Hematopoietic multipotent progenitor cell (in vitro differentiated cells): ENCODE data around the gene GTPBP4. TPM values are rescaled to one million over a fixed set of nuclear protein-coding genes. Genes with fewer than 3 reads are reported as not detected.
"Not testable (repeated sequence)": the region's sequence is repeated elsewhere in the genome, so short reads cannot be mapped to it uniquely, and the experiment has no call there.

Experiments
- DNase-seq, 3 donors: peaks; one replicate each; pipeline ENCODE4 v3.0.0-alpha.2; 2011 to 2015; ENCODE audit warnings: low read depth in 2 of 3, low spot score in 2 of 3
- total RNA-seq: library from RNA; depleted of rRNA; stranded (reverse); fragments of >200 nt; gene quantifications from one replicate; pipeline ENCODE4 v1.2.3, GENCODE V29; 2012

The GTPBP4 gene
- total RNA-seq, 1 donor = 15.9 TPM

DNA sequence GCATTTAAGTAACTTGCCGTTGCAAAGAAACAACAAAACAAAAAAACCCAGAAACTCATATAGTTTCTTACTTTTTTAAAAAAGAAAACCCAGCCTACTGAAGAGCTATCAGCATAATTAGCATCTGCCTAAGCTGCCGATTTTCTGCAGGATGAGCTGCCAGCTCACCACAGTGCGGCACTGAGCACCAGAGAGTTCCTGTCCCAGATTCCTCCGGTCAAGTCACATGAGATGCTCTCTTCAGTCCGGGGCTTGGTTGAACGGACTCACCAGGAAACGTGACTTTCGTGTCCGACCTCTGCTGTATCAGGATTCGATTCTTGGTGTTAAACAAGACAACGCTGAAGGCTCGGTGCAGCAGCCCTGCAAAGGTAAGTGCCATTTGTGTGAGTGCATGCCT lies 34.2 kb downstream of the GTPBP4 start:
- no peak for DNase-seq

DNA sequence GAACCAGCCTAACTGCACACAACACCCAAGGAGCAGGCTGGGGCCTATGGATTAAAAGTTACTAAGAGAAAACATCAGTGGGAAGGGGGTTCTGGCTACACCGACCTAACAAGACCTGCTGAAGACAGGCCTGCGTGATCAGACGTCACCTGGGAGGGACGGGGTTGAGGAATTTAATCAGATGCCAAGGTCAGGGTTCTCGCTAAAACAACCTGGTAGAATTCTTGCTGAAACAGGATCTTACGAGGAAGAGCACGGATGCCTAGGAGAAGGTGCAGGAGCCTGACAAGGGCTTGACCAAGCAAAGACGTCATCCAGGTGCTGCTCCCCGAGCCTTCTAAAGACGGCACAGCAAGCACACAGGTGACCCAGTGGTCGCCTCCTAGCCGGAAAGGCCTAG lies 35.9 kb downstream of the GTPBP4 start:
- no peak for DNase-seq

- DNase-seq = no peak
Observed at GRCh38 chr10:1025683-1026082, 37.4 kb downstream of the GTPBP4 start, which contains the start of gene IDI2. TSS of gene IDI2 (minus strand) at chr10:1025859. CDS start at chr10:1024723, 1,136 bp downstream.

DNA sequence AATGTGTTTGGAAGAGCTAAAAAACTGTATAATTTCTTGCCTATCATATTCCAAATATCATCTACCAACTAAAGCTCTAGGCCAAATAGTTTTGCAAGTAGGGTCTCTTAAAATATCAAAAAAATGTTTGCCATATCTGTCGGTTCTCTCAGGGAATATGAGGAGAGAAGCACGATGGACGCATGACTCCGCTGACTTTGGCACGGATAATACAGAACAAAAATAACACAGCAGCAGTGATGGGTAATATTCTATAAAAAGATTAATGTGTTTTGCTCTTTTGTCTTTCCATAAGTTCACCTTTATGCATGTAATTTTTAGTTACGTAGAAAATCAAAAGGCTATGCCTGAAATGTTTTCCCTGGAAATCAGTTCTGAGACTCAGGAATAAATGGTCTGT lies 38.3 kb downstream of the GTPBP4 start:
- no peak for DNase-seq

DNA sequence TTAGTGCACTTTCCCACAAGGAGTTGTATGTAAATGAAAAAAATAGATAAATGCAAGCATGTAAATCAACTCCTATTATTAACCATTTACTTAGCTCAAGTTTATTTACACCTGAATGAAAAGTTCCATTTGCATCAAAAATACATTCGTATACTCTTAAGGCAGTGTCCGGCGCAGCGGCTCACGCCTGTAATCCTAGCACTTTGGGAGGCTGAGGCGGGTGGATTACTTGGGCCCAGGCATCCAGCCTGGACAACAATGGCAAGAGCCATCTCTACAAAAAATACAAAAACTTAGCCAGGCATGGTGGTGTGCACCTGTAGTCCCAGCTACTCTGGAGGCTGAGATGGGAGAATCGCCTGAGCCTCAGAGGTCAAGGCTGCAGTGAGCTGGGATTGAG lies 41.6 kb downstream of the GTPBP4 start:
- DNase-seq = no peak

GRCh38 chr10:1033601-1034000 lies 45.4 kb downstream of the GTPBP4 start:
- no peak for DNase-seq

GRCh38 chr10:1034758-1035157 lies 46.5 kb downstream of the GTPBP4 start:
- DNase-seq = no peak

DNA sequence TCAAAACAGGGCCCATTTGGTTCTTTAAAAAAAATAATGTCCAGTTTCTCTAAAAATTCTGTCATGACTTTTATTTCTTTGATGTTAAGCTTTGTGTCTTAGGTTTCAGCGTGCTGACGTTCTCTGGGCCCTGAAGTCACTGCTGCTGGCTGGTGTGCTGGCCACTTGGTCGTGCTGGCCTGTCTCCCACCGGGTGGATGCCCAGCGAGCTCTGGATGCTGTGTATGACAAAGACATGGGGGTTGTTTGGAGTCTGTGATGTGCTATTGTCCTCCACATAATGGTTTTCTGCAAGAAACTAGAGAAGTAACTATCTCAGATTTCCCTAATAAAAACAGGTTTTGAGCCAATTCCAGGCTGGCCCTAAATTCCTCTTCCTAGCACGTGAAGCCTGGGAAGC lies 47.0 kb downstream of the GTPBP4 start:
- DNase-seq = no peak

DNA sequence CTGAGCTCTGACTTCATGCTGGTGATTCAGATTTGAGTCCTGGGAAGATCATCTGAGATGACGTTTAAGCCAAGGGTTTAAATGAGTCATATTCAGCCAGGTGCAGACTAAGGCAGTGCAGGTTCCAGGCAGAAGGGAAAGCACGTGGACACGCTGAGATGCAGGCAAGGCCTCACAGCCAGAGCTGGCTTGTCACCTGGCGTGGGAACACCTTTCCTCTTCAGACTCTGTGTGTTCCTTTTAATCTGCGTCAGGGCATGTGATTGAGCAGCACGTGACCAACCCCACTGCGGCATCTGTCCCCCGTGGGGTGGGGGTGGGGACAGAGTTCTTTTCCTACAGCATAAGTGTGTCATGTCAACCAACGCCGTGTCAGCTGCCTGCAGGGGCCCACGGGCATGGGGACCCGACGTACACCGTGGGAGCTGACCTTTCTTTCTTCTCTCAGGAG lies 48.1 kb downstream of the GTPBP4 start:
- DNase-seq = no peak

GRCh38 chr10:1037098-1037497 lies 48.9 kb downstream of the GTPBP4 start:
- no peak for DNase-seq

DNA sequence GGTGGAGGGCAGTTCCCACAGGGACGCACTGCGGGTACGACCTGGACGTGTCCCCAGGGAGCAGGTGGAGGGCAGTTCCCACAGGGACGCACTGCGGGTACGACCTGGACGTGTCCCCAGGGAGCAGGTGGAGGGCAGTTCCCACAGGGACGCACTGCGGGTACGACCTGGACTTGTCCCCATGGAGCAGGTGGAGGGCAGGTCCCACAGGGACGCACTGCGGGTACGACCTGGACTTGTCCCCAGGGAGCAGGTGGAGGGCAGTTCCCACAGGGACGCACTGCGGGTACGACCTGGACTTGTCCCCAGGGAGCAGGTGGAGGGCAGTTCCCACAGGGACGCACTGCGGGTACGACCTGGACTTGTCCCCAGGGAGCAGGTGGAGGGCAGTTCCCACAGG lies 50.5 kb downstream of the GTPBP4 start:
- not testable (repeated sequence) for DNase-seq

- DNase-seq = no peak
Observed at GRCh38 chr10:1040133-1040532, 51.9 kb downstream of the GTPBP4 start.

DNA sequence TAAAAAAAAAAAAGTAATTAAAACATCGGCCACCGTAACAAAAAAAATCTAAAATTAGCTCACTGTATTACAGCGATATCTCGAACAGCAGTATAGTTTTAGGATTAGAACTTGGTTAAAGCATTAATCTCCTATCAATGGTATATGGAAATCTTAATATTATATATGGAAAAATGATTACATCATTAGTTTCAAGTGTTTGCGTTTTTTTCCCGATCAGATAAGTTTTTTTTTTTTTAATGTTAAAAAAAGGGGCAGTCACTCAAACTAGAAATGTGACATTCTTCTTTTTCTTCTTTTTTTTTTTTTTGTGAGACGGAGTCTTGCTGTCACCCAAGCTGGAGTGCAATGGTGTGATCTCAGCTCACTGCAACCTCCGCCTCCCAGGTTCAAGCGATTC lies 53.3 kb downstream of the GTPBP4 start:
- no peak for DNase-seq

- DNase-seq = peak in 1 of 3 donors; percentile 62
Observed at GRCh38 chr10:1043532-1043995, 55.3 kb downstream of the GTPBP4 start.

DNA sequence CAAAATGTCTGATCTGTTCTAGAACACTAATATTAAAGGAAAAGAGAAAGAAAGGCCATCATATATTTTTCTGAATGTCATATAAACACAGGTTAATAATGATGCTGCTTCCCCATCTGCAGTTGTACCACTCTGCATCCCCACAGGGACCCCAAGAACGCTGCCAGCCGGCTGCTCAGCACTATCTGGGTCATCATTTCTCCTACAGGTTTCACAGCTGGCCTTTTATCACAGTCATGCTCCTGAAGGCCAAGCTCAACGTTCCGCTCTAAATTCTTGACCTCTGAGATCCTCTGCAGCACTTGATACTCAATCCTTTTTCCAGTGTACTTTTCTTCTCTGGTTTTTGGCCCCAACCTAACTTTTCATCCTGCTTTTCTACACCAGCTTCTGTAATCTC lies 55.9 kb downstream of the GTPBP4 start:
- DNase-seq = no peak

DNA sequence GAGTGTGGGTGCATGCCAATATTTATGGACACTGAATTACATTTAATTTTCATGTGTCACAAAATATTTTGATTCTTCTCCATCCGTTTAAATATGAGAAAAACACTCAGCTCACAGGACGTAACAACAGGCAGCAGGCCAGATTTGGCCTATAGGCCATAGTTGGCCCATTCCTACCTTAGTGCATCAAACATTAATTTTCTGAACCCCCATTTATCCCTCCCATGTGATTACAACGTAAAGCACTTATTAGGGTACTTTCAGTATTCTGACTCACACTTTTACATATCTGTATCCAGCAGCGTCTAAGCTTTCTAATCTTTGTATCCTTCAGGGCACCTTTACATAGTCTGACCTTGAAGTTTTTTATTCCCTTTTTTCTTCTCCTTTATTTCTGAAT lies 56.7 kb downstream of the GTPBP4 start:
- DNase-seq = no peak

DNA sequence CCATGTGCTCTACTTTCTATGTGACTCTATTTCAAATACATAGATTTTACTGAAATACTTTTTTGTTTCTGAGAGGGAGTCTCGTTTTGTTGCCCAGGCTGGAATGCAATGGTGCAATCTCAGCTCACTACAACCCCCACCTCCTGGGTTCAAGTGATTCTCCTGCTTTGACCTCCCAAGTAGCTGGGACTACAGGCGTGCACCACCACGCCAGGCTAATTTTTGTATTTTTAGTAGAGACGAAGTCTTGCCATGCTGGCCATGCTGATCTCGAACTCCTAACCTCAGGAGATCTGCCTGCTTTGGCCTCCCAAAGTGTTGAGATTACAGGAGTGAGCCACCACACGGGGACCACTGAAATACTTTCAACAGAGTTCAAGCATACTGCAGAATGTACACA lies 57.2 kb downstream of the GTPBP4 start:
- no peak for DNase-seq

GRCh38 chr10:1047937-1048336 lies 59.7 kb downstream of the GTPBP4 start:
- DNase-seq = no peak

GRCh38 chr10:1048349-1048731 lies 60.1 kb downstream of the GTPBP4 start:
- no peak for DNase-seq

DNA sequence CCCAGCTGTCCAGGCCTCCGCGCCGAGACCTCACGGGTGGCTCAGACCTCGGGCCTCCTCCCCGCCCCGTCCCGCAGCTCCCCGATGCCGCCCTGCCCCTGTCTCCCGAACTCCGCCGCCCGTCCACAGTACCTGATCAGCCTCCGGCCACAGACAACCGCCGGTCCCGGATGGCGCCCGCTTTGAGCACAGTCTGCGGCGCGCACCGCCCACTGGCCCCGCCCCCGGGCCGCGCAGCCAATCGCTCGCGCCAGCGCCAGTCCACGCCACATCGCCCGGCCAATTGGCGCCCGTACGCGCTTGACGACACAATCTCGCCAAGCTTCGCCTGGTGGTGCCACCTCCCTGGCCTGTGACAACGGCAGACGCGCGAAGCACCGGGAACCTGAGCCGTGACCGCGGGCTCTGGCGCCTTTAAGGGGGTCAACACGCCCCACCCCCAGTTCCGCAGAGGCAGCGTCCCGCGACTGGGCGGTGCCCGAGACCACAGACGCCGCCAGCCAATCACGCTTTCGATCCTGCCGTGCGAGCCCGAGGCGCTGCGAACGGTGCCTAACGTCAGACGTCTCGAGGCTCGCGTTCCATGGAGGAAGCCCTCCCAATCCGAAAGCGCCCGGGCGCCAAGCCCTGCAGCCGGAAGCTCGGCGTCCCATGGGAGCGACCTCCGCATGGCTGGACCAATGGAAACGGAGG lies 60.6 kb downstream of the GTPBP4 start, which contains the start of gene IDI1:
Gene IDI1, minus strand, starts transcription at position 388 of the 693 bp plus-strand sequence. Its CDS starts 116 bp downstream, at position 272.
- peak; percentile 94 to 98 (median 98) for DNase-seq

DNA sequence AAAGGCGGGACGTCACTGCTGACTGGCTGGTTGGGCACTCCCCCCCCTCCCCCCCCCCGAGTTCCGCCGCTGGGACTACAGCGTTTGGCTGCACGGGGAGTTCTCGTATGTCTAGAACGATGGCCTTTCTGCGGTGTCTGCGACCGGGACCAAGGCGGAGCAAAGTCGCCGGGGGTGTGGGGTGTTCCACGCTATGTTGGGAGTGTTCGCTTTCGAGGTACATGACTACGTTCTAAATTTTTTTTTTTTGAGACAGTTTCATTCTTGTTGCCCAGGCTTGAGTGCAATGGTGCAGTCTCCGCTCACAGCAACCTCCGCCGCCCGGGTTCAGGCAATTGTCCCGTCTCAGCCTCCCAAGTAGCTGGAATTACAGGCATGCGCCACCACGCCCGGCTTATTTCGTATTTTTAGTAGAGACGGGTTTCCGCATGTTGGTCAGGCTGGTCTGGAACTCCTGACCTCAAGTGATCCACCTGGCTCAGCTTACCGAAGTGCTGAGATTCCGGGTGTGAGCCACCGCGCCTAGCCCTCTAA lies 61.3 kb downstream of the GTPBP4 start:
- DNase-seq = no peak

GRCh38 chr10:1050145-1050544 lies 61.9 kb downstream of the GTPBP4 start:
- no peak for DNase-seq
